Omental fat pad (tissue), 4 donors: Measurements from ENCODE around the gene SNX25. TPM values are rescaled to one million over a fixed set of nuclear protein-coding genes. Genes with fewer than 3 reads are reported as not detected.
"Not testable (repeated sequence)": the region's sequence is repeated elsewhere in the genome, so short reads cannot be mapped to it uniquely, and the experiment has no call there.

Experiments used
- ATAC-seq: fragments of 150-250 bp; one replicate; pipeline ENCODE4 v1.9.1; 2016; ENCODE audit warnings: mild to moderate bottlenecking, moderate library complexity; ENCODE audit not compliant: low FRiP score
- DNase-seq: peaks from one replicate; pipeline ENCODE4 v3.0.0-alpha.2; 2019; ENCODE audit warnings: low spot score
- CTCF ChIP-seq, 3 donors: fragments of 450-650 bp; IDR thresholded peaks; one replicate each; pipeline ENCODE4 v1.5.1; 2016 to 2017; ENCODE audit warnings: antibody characterized with exemption in 3 of 3, mild to moderate bottlenecking in 3 of 3, moderate library complexity in 2 of 3
- total RNA-seq, 4 donors: library from RNA; depleted of rRNA; stranded (reverse); fragments of >200 nt; gene quantifications; one replicate each; pipeline ENCODE4 v1.1.0, GENCODE V29; 2016

Gene SNX25
- total RNA-seq, 4 donors from 2014 or later = 16.0 to 22.5 (median 21.9) TPM

GRCh38 chr4:185235119-185235842 lies 25.9 kb downstream of the SNX25 start:
- ATAC-seq = no peak

GRCh38 chr4:185235843-185236503 lies 26.6 kb downstream of the SNX25 start:
- peak; percentile 59 for ATAC-seq

More at GRCh38 chr4:185235119-185235842, 25.9 kb downstream of the SNX25 start:
- no peak for TF ChIP-seq CTCF (IDR thresholded peaks at IDR 0.05)
- DNase-seq = no peak

GRCh38 chr4:185237175-185237574 lies 27.8 kb downstream of the SNX25 start:
- ATAC-seq = no peak
- no peak for TF ChIP-seq CTCF (IDR thresholded peaks at IDR 0.05)
- DNase-seq = no peak

More at GRCh38 chr4:185235843-185236503, 26.6 kb downstream of the SNX25 start:
- DNase-seq = no peak
- TF ChIP-seq CTCF (IDR thresholded peaks at IDR 0.05) = no peak

- DNase-seq = no peak
- no peak for ATAC-seq
- no peak for TF ChIP-seq CTCF (IDR thresholded peaks at IDR 0.05)
Measured at GRCh38 chr4:185238215-185238681, 28.9 kb downstream of the SNX25 start.

GRCh38 chr4:185238750-185239149 lies 29.4 kb downstream of the SNX25 start:
- ATAC-seq = no peak
- TF ChIP-seq CTCF (IDR thresholded peaks at IDR 0.05) = no peak
- DNase-seq = no peak

GRCh38 chr4:185240486-185240885 lies 31.1 kb downstream of the SNX25 start:
- not testable (repeated sequence) for DNase-seq, ATAC-seq

GRCh38 chr4:185242749-185243533 lies 33.5 kb downstream of the SNX25 start:
- DNase-seq = no peak
- no peak for TF ChIP-seq CTCF (IDR thresholded peaks at IDR 0.05)
- no peak for ATAC-seq
